ENCODE data around the gene FIGLA.
A peak's percentile ranks its signal among the peaks of the same experiment; 100 is the strongest.

The FIGLA gene

GRCh38 chr2:70775141-70775540 lies 15.3 kb downstream of the FIGLA start:
- no peak for DNase-seq (ENCODE audit: low spot score)

DNA sequence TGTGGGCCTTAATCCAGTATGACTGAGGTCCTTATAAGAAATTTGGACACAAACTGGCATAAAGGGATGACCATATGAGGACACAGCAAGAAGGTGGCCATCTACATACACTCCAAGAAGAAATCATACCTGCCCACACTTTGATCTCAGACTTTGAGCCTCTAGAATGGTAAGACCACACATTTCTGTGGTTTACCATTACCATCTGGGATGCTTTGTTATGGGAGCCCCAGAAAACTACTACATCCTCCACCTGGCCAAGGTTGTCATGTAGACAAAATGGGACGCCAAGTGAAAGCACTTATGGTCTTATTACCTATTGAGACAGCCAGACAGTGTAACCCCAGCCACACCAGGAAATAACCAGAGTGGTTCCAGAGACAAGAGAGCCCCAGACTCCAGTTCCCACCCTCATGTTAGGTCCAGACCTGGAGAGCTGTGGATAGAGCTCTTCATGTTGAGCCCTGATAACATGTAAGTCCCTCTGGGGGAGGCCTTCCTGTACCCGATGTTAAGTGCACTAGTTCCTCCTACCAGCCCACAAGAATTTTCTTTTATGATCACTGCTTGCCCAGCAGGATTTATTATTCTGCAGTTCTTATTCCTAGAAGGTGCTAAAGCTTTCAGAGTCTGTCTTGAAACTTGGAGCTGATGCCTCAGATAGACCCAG lies 17.8 kb downstream of the FIGLA start:
- DNase-seq (ENCODE audit: low spot score), result no peak

DNA sequence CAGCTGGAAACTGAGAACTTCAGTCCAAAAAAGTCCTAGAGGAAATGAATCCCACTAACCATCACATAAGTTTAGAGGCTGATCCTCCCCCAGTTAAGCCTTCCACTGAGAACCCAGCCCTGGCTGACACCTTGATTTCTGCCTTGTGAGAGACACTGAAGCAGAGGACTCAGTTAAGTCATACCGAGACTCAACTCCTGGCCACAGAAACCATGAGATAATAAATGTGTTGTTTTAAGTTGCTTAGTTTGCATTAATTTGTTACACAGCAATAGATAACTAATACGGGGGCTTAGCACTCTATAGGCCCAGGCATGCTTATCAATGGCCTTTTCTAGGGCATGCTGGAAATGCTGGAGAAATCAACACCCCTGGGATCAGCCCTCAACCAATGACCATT lies 19.0 kb downstream of the FIGLA start:
- DNase-seq (ENCODE audit: low spot score), result no peak

DNA sequence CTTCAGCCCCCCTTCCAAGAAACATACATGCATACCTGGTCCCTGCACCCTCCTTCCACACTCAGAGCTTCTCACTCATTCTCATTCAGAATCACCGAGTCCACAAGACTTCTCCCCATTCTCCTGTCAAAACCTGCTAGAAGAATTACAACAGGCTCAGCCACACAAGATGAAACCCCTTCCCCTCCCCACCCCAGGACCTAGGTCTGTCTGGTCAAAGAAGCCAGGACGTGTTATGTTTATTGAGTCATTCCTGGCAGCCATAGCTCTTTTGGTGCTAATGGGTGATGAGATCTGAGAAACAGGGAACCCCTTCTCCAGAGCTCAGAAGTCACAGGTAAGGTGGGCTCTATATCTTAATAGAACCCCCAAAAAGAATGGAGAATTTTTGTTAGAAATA lies 21.0 kb downstream of the FIGLA start:
- no peak for DNase-seq (ENCODE audit: low spot score)

GRCh38 chr2:70768590-70769085 lies 21.8 kb downstream of the FIGLA start:
- no peak for DNase-seq (ENCODE audit: low spot score)

- peak; percentile 45 for DNase-seq (ENCODE audit: low spot score)
Observed at GRCh38 chr2:70767699-70768589, 22.5 kb downstream of the FIGLA start, which contains the start of gene ADD2. TSS of gene ADD2 (minus strand) at chr2:70768200. CDS start at chr2:70706408, 61,792 bp downstream.

DNA sequence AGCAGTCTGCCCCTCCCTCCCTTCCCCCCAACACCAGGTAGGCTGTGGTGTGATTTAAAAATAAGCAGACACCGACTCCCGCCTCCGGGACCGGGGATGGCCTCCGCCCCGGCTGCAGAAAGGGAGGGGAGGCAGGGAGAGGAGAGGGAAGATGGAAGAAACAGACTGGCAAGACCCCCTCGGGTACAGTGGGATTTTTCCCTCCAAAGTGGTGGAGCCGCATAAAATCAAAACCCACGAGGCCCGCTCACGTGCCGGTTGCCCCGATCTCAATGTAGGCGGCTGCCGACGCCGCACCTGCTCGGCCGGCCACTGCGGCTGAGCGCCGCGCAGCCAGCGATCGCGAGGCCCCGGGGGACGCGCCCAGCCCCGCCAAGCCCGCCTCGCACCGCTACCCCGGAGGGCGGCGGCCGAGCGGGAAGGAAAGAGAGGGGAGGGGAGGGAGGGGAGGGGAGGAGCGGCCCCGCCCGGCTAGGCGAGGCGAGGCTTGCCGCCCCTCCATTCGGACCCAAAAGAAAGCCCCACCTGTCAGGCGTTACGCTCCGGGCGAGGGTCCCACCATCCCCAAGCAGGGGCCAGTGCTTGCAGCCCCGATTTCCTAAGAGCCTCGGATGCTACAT lies 23.3 kb downstream of the FIGLA start:
- DNase-seq (ENCODE audit: low spot score), result no peak

DNA sequence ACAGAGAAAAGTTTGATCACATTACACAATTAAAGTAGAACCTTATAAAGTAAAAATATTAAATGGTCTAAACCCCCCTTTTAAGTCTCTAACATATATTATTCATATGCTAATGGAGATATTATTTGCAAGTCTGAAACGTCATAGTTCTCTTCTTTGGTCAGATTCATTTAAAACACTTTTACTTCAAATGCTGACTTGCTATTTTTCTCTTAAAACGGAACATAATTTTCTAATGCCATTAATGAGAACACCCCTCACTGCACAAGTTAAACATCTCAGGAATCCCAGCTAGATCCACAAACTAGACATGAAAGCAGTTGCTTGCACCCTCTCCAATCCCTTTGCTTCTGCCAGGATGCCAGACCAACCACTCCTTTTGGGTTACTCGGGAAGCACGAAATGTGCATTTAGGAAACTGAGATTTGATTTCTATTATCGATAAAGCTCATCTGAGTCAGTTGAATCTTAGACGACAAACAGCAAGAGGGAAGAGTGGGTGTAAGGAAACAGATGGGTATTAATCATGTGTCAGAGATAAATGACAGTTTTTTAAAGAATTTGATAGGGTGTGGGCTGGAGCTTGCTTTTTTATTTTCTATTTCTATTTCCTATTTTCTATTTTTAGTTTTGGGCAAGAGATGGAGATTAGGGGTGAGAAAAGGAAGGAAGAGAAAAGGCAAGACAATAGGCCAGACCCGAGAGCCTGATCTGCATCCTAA lies 23.9 kb downstream of the FIGLA start:
- DNase-seq (ENCODE audit: low spot score), result no peak

GRCh38 chr2:70765507-70765906 lies 24.9 kb downstream of the FIGLA start:
- no peak for DNase-seq (ENCODE audit: low spot score)

GRCh38 chr2:70759446-70759845 lies 31.0 kb downstream of the FIGLA start:
- DNase-seq (ENCODE audit: low spot score), result no peak

DNA sequence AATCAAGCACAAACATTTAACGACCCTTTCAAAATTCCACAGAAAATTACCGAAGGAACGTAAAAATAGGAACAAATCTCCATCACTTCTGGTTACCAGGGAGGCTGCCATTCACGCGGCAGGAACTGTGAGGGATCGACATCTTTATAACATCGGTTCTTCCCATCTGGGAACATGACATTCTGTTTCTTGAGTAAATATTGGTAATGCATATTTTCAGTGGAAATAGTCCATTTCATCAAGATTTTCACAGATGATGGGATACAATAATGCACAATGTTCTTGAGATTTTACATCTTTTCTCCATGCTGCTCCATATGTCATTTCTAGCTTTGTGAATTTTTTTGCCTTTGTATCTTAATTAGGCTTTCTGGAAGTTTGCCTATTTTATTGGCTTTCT lies 32.5 kb downstream of the FIGLA start:
- DNase-seq (ENCODE audit: low spot score), result no peak

GRCh38 chr2:70757360-70757759 lies 33.1 kb downstream of the FIGLA start:
- no peak for DNase-seq (ENCODE audit: low spot score)

GRCh38 chr2:70756128-70756527 lies 34.3 kb downstream of the FIGLA start:
- DNase-seq (ENCODE audit: low spot score), result no peak

- DNase-seq (ENCODE audit: low spot score), result no peak
Observed at GRCh38 chr2:70753902-70754301, 36.5 kb downstream of the FIGLA start.

GRCh38 chr2:70753031-70753430 lies 37.4 kb downstream of the FIGLA start:
- no peak for DNase-seq (ENCODE audit: low spot score)

DNA sequence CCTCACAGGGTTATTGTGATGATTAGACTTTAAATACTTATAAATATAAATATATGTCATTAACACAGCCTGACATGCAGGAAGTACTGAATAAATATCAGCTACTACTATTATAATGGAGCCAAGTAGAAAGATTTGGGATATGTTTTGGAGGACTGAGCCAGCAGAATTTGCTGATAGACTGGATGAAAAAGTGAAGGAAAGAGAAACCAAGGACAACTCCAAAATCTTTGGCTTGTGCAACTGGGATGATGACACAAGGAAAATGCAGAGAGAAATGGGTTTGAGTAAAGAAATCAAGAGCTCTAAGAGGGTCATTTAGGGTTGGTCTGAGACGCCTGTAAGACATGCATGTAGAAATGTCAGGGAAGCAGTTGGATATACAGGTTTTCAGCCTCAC lies 38.0 kb downstream of the FIGLA start:
- no peak for DNase-seq (ENCODE audit: low spot score)

- DNase-seq (ENCODE audit: low spot score), result no peak
Observed at GRCh38 chr2:70751881-70752280, 38.6 kb downstream of the FIGLA start.

GRCh38 chr2:70750320-70750719 lies 40.1 kb downstream of the FIGLA start:
- DNase-seq (ENCODE audit: low spot score), result no peak

DNA sequence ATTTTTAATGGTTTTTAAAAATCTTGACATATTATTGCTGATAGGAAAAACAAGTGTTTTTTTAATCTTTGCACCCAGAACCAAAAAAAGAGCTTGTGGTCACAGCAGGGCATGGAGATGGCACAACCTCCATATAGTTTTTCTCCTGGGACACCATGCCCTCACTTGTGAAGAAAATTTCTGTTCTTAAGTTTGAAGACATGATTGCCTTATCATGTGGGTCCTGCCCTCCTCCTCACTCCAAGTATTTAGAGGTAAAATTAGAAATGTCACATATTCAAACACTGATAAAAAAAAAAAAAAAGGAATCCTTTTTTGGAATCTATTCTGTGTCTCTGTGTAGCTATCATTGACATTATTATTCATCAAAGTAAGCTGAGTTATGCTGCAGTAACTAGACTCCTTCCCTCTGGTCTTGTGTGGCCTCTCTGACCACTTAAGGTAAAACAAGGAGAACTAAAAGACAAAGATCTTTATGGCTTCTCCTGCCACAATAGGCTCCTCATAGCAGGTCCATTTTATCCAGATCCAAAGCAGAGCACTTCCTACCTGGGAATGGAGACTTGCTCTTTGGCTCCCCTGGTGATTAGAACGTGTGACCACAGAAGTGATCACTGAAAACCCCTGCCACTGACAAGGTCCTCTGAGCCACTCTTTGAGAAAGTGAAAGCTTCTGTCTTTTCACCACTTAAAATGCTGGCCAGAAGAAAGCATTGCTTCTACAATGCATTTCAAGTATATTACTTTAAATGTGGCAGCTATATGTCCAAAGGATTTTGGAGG lies 42.2 kb downstream of the FIGLA start:
- DNase-seq (ENCODE audit: low spot score), result no peak

DNA sequence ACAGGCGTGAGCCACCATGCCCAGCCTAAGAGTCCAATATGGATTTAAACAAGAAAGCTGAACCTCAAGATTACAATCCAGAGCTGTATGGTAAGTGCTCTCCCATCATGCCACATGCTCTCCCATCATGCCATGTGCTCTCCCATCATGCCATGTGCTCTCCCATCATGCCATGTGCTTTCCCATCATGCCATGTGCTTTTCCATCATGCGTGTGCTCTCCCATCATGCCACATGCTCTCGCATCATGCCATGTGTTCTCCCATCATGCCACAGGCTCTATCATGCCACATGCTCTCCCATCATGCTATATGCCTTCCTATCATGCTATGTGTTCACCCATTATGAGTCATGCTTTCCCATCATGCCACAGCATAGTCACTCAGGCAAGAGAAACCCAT lies 43.2 kb downstream of the FIGLA start:
- no peak for DNase-seq (ENCODE audit: low spot score)
